Measurements from ENCODE around the gene SH3BP4.

The SH3BP4 gene

DNA sequence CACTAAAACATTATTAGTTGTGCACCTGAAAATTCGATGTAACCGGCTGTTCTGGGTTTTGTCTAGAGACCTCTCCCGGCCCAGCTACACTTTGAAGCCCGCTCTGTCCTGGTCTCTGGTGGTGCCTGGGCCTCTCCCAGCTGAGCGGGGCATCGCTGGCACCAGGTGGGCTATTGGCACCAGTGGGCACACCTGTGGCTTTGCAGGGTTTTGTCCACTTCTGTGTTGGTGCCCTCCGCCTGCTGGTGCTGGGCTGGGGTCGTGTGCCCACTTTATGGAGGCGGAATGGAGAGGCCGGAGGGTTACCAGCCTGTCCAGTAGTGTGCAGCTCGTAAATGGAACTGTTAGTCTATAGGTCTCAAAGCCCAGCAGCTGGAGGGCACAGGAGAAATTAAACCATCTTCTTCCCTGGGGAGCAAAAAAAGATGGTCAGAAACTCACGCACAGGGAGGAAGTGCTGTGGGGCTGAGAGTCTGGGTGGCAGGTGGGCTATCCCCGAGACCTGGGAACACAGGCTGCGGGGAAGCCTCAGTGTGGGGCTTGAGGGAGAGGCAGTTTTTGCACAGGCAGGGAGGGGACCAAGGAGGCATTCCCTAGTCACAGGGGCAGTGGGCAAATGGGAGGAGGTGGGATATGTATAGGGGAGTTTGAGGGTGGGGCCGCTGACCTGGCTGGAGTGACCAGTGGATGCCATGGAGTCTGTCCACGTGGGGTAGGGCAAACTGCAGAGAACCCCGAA, 30.4 kb downstream of the SH3BP4 start:
- no peak for DNase-seq
- ATAC-seq, result no peak

DNA sequence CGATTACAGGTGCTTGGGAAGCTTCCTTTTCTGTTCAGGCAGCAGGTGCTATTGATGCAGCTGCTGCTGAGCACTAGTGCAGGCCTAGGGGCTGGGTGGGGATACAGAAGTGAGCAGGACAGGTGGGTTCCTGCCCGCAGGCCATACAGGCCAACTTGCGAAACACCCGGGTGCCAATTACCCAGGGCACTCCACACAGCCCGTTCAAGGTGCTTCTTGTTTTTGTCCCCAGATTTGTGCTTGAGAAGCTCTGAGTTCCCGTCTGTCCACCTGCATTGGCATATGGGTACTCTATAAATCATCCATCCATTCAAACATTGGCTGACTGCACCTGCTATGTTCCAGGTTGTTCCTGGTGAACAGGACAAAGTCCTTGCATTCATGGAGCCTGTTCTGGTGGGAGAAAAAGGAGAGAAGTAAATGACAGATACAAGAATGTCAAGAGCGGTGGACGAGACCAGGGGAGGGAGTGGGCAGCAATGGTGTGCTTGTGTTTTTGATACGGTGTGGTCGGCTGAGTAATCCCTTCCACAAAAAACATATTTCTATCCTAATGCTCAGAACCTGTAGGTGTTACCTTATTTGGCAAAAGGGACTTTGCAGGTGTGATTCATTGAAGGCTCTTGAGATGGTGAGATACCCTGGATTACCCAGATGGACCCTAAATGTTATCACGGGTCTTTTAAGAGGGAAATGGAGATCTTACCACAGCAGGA, 31.4 kb downstream of the SH3BP4 start:
- ATAC-seq (no peak), DNase-seq (no peak)

DNA sequence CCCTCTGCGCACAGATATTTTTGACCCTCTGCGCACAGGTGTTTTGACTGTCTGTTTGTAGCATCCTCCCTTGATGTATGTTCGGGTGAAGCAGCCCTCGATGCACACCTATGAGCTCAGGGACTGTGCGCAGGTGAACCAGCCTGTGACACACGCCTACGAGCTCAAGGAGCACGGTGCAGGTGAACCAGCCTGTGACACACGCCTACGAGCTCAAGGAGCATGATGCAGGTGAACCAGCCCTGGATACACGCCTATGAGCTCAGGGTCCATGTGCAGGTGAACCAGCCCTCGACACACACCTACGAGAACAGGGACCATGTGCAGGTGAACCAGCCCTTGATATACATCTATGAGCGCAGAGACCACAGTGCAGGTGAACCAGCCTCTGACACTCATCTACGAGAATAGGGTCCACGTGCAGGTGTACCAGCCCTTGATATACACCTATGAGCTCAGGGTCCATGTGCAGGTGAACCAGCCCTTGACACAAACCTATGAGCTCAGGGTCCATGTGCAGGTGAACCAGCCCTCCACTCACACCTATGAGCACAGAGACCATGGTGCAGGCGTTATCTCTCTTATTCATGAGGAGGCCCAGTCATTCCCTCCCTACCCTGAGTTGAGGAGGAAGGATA, 33.9 kb downstream of the SH3BP4 start:
- DNase-seq (no peak), ATAC-seq (no peak)

GRCh38 chr2:234986390-234986789, 34.6 kb downstream of the SH3BP4 start:
- ATAC-seq (no peak), DNase-seq (no peak)

- DNase-seq, result no peak
Observed at GRCh38 chr2:234986876-234987720, 35.3 kb downstream of the SH3BP4 start.

GRCh38 chr2:234987754-234988153, 35.9 kb downstream of the SH3BP4 start:
- DNase-seq, result no peak
- no peak for ATAC-seq

More at GRCh38 chr2:234986876-234987720, 35.3 kb downstream of the SH3BP4 start:
- peak; percentile 22 for ATAC-seq

GRCh38 chr2:234988491-234988890, 36.7 kb downstream of the SH3BP4 start:
- ATAC-seq (no peak), DNase-seq (no peak)

GRCh38 chr2:234989183-234989701, 37.4 kb downstream of the SH3BP4 start:
- DNase-seq (no peak), ATAC-seq (no peak)

DNA sequence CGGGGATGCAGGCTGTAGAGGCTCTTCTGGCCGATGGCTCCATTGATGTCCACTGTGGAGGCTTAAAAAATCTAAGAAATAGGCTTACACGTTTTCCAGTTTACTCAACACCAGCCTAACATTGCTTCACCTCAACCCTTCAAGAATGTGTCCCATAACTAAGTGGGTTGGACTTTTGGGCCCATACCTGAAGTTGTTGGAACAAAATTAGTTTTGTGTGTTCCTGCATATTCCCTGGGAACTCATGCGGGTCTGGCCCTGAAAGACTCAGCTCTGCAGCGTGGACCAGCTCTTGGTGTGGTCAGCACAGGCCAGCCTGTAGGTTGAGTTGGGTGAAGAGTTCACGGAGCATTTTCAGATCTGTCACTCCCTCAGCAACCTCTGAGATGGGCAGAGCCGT, 38.5 kb downstream of the SH3BP4 start:
- DNase-seq (no peak), ATAC-seq (no peak)

GRCh38 chr2:234991290-234991689, 39.5 kb downstream of the SH3BP4 start:
- no peak for DNase-seq
- no peak for ATAC-seq

DNA sequence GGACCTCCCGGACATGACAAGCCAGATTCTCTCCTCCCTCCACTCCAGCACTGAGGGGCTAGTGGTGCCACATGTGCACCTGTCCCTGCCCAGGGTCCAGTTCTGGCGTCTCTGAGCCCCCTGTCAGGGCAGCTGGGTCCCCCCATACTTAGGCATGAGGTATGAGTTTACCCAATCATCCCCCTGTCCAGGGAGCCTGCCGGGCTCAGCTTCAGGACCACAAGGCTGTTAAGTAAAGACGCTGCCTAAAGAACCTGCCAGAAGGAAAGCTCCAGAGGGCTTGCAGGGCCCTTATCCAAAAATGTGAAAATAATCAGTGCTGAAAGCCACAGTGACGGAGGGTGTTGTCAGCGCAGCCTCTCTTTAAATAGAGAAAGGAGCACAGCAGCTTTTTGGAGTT, 40.0 kb downstream of the SH3BP4 start:
- ATAC-seq, result no peak
- DNase-seq, result no peak

- DNase-seq (no peak), ATAC-seq (no peak)
Observed at GRCh38 chr2:234992196-234992595, 40.4 kb downstream of the SH3BP4 start.

DNA sequence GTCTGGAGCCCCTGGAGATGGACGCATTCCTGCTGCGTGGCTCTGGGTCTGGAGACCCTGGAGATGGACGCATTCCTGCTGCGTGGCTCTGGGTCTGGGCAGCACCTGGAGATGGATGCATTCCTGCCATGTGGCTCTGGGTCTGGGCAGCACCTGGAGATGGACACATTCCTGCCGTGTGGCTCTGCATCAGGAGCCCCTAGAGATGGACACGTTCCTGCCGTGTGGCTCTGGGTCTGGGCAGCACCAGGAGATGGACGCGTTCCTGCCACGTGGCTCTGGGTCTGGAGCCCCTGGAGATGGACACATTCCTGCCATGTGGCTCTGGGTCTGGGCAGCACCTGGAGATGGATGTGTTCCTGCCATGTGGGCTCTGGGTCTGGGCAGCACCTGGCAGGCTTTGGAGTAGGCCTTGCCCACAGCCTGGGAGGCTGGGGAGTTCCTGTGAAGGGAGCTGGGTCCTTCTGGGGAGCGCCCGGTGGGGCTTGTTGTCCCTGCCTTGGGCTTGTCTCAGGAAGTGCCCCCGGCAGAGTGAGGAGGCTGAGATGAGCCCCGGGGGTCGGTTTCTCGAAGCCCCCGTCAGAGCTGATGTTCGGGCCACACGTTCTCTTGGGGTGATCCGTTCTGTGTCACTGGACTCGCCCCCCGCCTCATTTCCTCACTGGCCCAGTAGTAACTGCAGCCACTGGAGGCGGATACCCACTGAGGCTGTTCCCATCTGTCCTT, 41.0 kb downstream of the SH3BP4 start:
- no peak for DNase-seq
- ATAC-seq, result no peak

- DNase-seq (no peak), ATAC-seq (no peak)
Observed at GRCh38 chr2:234993541-234993981, 41.7 kb downstream of the SH3BP4 start.

DNA sequence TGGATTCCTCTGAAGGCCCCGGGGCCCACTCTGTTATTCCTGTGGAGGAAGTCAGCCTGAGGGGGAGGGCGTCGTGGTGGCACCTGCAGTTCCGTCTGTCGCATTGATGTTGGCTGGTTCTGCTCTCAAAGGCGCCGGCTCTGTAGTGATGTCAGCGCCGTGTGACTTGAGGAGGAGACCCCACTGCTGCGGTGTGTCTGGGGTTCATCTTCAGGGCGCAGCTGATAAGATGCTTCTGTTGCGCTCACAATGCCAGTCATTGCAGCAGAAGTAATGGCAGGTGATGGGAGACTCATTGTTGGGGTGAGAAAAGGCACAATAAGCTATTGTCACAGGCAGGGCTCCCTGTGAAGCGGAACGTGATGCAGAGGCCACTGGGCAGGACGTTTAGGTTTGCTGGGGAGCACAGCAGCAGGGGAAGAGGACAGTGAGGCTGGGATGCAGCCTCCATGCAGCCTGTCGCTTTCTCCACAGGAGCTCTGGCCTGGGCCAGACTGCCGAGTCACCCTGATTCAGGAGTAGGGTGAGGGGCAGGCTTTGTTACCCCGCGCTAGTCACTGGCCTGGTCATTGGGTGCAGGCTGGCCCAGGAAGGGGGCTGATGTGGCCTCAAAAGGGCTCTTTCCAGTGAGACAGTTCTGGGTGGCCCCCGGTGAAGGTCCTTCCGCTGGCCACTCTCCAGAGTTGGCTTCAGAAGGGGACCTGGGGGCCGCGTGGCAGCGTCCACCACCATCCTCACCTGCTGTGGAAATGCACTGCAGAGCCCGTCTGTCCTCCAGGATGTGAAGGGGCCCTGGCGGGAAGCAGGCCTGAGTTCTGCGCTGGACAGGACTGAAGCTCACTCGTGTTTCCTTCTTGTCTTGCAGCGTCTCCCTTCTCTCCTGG, 42.9 kb downstream of the SH3BP4 start:
- ATAC-seq (no peak), DNase-seq (no peak)

GRCh38 chr2:234995332-234996068, 43.7 kb downstream of the SH3BP4 start:
- DNase-seq, result no peak
- ATAC-seq, result no peak

- DNase-seq (no peak), ATAC-seq (no peak)
Observed at GRCh38 chr2:234996069-234996940, 44.5 kb downstream of the SH3BP4 start.

GRCh38 chr2:234996941-234997270, 45.1 kb downstream of the SH3BP4 start:
- DNase-seq (no peak), ATAC-seq (no peak)

DNA sequence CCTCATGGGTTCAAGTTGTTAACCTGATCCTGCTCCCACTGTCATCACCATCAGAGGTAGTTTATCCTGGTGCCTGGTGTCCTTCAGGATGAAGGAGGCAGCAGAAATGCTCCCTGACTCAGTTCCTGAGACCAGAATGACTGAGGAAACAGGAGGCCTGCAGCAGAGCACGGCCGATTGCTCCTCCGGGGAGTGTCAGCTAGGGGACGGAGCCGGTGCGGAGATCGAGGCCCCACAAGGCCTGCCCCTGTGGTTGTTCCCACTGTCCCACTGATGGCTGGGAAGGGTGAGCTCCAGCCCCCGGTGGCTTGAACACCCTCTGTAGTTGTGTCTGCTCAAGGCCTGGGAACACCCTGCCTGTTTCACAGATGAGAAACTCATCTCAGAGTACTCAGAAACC, 45.6 kb downstream of the SH3BP4 start:
- DNase-seq (no peak), ATAC-seq (no peak)

Measured in stimulated activated naive CD8-positive, alpha-beta T cell treated with anti-CD3 and anti-CD28 coated beads, Interleukin-15, Interleukin-2, amounts not matched to agents 100 U/mL and 50 U/mL, for 24 hours (primary cell).